SW 1271 (cell line): ENCODE results near the gene LRRC61.
"Not testable (repeated sequence)": the region's sequence is repeated elsewhere in the genome, so short reads cannot be mapped to it uniquely, and the experiment has no call there.

Experiments used
- DNase-seq, 2 experiments: peaks; one replicate each; lab custom pipeline; 2025; lab: John Stamatoyannopoulos, UW

The LRRC61 gene

GRCh38 chr7:150307904-150308303, 15.3 kb upstream of the LRRC61 start:
- no peak for DNase-seq

- no peak for DNase-seq
Observed at GRCh38 chr7:150308575-150308974, 14.6 kb upstream of the LRRC61 start.

GRCh38 chr7:150311146-150311545, 12.0 kb upstream of the LRRC61 start:
- no peak for DNase-seq

GRCh38 chr7:150311711-150312110, 11.4 kb upstream of the LRRC61 start:
- DNase-seq: no peak

GRCh38 chr7:150312649-150313366, 10.3 kb upstream of the LRRC61 start:
- DNase-seq: not testable (repeated sequence)

GRCh38 chr7:150313367-150313809, 9.8 kb upstream of the LRRC61 start:
- no peak for DNase-seq

GRCh38 chr7:150313870-150314269, 9.3 kb upstream of the LRRC61 start:
- DNase-seq: no peak

- DNase-seq: no peak
Observed at GRCh38 chr7:150314639-150315239, 8.4 kb upstream of the LRRC61 start.

GRCh38 chr7:150316987-150317386, 6.2 kb upstream of the LRRC61 start:
- not testable (repeated sequence) for DNase-seq

- DNase-seq: no peak
Observed at GRCh38 chr7:150317748-150318444, 5.3 kb upstream of the LRRC61 start.

- no peak for DNase-seq
Observed at GRCh38 chr7:150321788-150322113, 1.4 kb upstream of the LRRC61 start.

GRCh38 chr7:150322114-150322832, 882 bp upstream of the LRRC61 start:
- DNase-seq: no peak

GRCh38 chr7:150323682-150324372, 672 bp downstream of the LRRC61 start:
- DNase-seq: no peak

GRCh38 chr7:150324373-150324961, 1.3 kb downstream of the LRRC61 start:
- DNase-seq: no peak

GRCh38 chr7:150325110-150325611, 2.0 kb downstream of the LRRC61 start:
- DNase-seq: no peak

- no peak for DNase-seq
Observed at GRCh38 chr7:150325901-150326300, 2.7 kb downstream of the LRRC61 start.

- DNase-seq: no peak
Observed at GRCh38 chr7:150326657-150327268, 3.6 kb downstream of the LRRC61 start.

- DNase-seq: no peak
Observed at GRCh38 chr7:150327308-150327707, 4.2 kb downstream of the LRRC61 start.

GRCh38 chr7:150329331-150330120, 6.4 kb downstream of the LRRC61 start:
- DNase-seq: no peak
